ENCODE data around the gene SYVN1.

SYVN1 gene

DNA sequence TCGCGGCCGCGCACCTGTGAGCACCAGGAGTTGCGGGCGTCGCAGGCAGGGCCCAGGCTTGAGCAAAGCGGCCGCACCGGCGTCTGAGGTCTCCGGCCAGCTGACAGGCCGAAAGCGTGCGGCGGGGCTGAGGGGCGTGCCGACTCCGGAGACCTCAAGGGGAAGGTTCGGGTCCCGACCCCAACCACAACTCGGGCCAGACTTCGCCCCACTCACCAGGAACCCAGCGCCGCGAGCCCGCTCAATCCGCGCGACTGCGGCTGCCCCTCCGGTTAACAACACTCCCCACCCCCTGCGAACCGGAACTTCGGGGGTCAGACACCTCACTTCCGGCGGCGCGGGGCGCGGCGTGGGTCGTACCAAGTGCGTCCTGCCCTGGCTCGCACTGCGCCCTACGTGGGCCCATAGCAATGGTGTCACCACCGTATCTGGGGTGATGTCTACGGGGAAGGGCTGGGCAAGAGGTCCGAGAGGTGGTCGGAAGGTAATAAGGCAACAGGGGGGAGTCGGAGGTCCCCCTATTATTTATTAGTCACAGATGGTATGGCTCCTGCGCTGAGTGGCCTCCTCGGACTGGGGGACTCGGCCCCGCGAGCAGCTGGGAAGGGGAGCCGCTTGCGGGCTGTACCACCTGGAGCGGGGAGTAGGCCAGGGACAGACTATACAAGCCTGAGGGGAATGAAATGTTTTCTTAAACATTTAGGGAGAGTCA is at the start of gene SYVN1:
TSS of gene SYVN1 (minus strand) at position 280 of the 712 bp plus-strand sequence. CDS start 918 bp downstream, outside the sequence.
- peak; percentile 89 for DNase-seq (ENCODE audit: low spot score)

DNA sequence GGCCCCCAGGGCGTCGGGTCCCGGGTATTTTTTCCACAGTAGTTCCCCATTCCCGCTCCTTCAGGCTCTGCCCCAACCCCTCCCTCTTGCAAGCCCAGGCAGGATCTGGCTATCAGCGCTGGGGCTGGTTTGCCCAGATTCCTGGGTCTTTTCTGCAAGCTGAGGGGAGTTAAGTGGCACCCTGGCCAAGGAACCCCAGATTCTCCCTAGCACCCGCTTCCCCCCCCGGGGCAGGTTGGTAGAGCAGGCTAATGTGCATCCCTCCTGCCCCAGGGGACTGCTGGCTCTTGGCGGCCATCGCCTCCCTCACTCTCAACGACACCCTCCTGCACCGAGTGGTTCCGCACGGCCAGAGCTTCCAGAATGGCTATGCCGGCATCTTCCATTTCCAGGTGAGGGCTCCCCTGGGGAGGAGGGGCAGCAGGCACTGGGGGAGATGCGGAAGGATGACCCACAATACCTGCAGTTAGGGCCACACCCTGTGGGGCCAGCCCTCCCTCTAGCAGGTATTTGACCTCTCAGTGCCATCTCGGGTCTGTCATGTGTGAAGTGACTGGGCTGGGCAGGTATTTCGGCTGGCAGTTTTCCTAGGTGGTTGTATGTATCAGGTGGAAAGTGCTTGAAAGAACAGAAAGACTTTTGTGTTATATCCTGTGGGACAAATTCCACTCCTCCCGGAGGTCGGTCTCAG is 49.0 kb upstream of the SYVN1 start:
- DNase-seq (ENCODE audit: low spot score): peak; percentile 18

DNA sequence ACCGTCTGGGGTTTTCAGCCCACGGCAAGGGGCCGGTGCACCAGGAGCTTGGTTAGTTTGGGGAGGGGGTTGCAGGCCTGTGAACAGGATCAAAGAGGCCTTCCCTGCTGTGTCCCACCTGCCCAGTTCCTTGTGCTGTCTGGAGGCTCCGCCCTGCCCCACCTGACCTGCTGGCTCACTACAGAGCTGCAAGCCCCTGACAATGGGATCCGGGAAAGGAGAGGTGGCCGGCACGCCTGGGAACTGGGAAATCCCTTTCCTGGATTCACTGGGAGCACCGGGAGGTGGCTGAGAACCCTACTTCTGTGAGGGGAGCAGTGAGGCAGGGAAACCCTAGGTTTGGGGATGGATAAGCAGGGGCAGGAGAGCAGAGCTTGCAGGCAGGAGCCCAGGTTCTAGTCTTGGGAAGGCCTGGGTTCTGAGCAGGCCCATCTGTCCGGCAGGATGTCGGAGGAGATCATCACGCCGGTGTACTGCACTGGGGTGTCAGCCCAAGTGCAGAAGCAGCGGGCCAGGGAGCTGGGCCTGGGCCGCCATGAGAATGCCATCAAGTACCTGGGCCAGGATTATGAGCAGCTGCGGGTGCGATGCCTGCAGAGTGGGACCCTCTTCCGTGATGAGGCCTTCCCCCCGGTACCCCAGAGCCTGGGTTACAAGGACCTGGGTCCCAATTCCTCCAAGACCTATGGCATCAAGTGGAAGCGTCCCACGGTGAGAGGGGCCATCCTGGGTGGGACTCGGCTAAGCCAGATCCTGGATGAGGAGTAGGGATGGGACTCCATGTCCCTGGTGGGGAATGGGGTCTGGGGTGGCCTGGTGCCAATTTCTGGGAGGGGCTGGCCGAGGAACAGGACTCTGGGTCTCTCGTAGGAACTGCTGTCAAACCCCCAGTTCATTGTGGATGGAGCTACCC is 48.2 kb upstream of the SYVN1 start:
- peak; percentile 72 for DNase-seq (ENCODE audit: low spot score)

DNA sequence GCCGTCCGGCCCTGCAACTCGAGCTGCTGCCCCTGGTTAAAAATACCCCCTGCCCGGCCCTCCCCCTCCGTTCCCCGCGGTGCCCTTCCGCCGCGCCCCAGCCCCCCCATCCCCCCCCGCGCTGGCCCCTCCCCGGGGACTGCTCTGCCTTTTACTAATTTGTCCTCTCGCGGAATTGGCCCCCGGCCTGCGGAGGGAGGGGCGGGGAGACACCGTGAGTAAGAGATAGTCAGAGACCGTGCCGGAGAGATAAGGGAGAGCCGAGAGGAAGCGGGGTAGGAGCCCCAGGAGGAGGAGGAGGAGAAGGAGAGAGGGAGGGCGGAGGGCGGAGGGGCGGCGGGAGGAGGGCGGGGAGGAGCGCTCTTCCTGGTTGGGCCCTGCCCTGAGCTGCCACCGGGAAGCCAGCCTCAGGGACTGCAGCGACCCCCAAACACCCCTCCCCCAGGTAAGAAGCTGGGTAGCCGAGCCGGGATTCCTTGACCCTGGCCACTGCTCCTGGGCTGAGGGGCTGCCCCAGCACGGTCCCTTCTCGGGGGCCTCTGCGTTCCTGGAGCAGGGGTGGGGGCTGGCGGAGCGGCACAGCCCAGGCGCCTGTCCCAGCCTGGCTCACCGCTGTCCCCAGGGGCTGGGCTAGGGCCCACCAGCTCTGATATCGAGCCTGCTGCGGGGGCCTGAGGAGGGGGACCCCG is 47.4 kb upstream of the SYVN1 start, which contains the start of gene CAPN1:
TSS of gene CAPN1 (plus strand) at position 360 of the 689 bp plus-strand sequence. CDS start 774 bp downstream, outside the sequence.
- DNase-seq (ENCODE audit: low spot score): peak; percentile 55

DNA sequence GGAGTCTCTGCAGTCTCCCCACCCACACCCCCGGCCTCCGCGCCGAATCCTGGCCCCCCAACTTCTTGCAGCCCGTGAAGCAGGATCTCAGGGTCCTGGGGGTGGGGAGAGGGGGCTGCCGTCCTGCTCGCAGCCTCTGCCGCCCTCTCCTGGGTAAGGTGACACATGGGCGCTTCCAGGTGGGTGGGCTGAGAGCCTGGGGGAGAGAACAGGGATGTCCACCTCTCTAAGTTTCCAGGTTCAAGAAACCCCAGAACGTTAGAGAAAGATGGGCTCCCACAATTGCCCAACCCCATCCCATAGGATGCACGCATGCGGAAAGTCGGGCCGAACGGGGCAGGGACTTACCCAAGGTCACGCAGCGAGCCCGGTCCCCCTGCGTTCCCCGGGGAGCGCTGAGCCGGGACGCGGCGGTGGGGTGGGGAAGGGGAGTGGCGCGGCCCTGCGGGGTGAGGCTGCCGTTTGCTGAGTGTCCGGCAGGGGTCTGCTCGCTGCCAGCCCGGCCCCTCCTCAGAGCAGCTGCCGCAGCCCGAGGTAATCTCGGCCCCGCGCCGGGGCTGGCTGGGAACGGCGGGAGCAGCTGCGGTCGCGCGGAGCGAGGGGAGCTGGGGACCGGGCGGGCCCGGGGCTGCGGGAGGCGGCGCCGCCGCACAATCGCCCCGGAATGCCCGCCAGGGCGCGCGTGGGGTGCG is 46.7 kb upstream of the SYVN1 start:
- peak; percentile 59 for DNase-seq (ENCODE audit: low spot score)

DNA sequence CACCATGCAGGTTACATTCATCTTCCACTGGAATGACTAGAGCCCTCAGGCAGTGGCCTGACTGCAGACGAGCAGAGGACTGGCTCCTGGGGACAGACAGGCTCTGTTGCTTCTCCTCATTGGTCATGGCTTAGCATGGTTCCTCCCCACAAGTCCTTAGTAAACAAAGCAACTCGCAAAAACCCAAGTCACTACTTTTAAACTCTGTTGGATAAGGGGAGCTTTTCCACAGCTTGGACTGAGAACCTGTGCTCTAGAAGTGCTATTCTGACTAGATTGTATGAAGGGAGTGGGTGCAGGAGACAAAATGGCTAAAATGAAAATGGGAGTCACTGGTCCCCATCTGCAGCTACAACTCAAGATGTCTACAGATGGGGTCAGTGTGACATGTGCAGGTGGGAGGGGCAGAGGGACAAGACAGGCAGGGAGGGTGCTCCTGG is 40.3 kb upstream of the SYVN1 start:
- DNase-seq (ENCODE audit: low spot score): peak; percentile 16

DNA sequence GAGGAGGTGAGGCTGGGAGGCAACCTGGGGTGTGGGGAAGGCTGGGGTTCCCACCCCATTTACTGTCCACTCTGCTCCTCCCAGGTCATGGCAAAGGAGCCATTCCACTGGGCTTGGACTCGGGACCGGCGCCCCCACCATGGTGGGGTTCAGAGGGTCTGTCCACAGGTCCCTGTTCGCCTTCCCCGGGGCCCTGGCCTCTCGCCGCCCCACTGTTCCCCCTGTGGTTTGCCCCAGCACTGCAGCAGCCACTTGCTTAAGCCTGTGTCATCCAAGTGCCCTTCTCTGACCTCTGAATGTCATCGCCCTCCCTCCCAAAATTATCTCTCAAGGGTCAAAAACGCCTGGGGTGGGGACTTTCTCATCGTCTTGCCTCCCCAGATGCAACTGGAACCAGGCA is 38.3 kb upstream of the SYVN1 start:
- no peak for DNase-seq (ENCODE audit: low spot score)

DNA sequence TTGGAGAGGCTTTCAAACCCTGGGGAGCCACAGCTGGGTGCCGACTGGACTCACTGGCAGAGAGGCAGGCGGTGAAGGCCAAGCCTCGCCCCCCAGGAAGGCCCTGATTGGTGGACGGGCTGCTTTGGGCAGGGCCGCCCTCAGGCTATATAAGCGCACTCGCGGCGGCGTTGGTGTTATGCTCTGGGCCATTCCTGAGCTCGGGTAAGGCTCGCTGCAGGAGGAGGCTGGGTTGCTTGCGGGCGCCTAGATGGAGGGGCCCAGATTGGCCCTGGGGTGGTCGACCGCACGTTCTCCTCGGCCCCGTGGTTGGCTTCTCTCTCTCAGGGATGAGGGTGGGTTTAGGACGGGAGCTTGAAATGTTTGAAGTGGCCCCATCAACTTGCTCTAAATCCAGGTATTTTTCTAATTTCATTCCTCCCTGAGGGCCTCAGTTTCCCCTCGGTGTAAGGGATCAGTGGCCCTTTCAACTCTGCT is 35.8 kb upstream of the SYVN1 start, which contains the start of gene SPDYC:
TSS of gene SPDYC (plus strand) at position 176 of the 477 bp plus-strand sequence. CDS start 1,125 bp downstream, outside the sequence.
- DNase-seq (ENCODE audit: low spot score): peak; percentile 46

DNA sequence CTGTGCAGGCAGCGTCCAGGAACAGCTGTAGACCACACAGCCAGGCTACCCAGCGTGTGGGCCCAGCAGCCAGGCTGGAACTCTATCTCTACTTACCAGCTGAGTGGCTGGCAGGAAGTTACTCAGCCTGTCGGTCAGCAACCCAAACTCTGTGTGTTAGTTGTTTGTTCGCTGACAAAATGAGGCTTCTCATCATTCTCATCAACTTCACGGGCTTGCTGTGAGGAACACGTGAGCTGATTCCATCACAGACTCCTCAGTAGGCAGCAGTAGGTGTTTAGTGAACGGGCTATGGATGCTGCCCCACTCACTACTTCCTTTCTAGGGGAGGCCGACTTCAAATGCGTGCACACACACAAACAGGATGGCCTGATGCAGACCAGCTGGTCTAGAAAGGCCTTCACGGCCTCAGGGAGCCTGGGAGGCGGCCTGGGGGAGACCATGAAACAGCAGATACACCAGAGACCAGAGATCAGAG is 34.9 kb upstream of the SYVN1 start:
- no peak for DNase-seq (ENCODE audit: low spot score)

DNA sequence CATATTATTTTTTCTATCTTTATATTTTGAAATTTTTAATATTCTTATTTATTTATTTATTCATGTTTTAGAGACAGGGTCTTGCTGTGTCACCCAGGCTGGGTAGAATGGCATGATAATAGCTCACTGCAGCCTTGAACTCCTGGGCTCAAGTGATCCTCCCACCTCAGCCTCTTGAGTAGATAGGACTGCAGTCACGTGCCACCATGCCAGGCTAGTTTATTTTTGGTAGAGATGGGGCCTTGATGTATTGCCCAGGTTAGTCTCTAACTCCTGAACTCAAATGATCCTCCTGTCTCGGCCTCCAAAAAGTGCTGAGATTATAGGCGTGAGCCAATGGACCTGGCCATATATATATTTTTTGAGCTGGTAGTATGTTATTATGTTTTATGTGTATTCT is 33.3 kb upstream of the SYVN1 start:
- no peak for DNase-seq (ENCODE audit: low spot score)

DNA sequence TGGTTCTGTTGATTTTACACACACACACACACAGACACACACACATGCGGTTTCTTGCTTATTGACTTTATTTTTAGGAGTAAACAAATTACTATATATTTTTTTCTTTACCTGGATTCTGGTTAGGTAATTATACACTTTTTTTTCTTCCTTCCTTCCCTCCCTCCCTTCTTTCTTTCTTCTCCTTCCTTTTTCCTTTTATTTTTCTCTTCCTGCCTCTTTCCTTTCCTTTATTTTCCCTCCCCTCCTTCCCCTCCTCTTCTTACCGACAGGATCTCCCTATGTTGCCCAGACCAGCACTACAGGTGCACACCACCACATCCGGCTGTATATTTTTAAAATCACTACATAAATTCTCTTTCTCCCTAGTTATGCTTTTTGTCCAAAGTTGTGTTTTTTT is 32.6 kb upstream of the SYVN1 start:
- no peak for DNase-seq (ENCODE audit: low spot score)

DNA sequence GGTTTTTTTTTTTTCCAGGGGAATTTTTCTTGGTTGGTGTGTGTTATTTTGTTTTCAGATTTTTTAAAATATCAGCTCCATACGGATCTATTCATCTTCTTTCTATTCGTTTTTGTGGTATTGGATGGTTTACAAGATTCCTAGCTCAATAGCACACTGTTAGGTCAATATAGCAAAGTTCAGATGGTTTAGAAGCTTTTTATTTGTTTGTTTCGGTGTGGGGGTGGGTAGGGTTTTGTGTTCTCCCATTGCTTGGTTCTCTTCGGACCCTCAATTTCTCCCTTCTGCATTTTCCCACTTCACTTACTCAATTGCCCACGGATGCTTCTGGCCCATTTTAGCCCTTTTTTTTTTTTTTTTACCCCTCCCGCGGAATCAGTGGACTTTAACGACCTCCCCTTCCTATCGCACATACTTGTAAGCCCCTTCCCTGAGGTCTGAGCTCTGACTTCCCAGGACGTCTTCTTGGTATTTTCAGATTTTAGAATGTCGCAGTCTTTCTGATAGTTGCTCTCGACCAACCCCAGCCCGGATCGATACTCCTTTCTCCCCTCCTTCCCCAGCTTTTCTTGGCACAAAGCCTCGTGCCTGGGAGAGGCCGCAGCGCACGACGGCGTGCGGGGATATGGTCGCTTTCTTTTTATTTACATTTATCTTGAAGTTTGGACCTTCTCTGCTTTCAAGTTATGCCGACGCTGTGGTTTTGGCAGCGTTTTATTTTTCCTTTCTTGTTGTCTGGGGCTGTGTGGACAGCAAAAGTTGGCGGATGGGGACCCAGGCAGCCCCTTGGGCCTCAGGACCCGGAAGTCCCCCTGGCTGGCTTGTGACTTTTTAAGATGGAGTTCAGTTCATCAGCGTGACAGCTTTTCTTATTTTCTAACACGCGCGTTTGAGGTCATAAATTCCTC is 31.3 kb upstream of the SYVN1 start:
- DNase-seq (ENCODE audit: low spot score): no peak

DNA sequence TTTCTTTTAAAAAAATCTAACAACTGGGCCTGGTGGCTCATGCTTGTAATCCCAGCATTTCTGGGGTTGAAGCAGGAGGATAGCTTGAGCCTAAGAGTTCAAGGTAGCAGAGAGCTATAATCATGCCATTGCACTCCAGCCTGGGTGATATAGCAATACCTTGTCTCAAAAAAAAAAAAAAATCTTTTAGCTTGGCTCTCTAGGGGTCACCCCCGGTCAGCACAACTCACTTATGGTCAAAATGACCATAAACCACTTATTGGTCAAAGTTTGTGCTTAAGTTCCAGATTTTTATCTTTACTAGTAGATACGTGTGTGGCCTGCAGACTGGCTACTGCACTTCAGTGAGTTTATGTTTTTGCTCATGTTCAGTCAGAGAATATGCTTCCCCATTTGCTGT is 29.4 kb upstream of the SYVN1 start:
- no peak for DNase-seq (ENCODE audit: low spot score)

DNA sequence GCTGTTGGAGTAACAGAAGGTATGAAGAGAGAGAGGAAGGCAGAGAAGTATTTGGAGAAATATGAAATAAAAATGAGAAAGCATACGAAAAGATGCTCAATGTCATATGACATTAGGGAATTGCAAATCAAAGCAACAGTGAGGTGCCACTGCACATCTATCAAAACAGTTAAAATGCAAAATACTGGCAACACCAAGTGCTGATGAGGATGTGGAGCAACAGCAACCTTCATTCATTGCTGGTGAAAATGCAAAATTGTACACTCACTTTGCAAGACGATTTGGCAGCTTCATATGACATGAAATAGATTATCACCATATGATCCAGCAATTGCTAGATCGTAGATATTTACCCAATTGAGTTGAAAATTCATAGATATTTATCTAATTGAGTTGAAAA is 26.3 kb upstream of the SYVN1 start:
- DNase-seq (ENCODE audit: low spot score): no peak

DNA sequence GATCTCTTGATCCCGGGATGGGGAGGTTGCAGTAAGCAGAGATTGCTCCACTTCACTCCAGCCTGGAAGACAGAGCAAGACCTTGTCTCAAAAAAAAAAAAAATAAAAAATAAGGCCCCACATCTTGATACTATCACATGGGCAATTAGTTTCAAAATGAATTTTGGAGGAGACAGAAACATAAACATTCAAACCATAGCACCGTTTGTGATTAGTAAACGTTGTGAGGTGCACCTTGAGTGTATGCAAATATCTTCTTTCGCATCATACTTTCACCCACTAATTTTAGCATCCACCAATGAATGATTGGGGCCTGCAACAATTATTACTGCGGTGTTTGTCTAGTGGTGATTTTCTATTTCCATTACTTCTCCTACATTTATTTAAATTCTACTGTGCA is 24.7 kb upstream of the SYVN1 start:
- no peak for DNase-seq (ENCODE audit: low spot score)

DNA sequence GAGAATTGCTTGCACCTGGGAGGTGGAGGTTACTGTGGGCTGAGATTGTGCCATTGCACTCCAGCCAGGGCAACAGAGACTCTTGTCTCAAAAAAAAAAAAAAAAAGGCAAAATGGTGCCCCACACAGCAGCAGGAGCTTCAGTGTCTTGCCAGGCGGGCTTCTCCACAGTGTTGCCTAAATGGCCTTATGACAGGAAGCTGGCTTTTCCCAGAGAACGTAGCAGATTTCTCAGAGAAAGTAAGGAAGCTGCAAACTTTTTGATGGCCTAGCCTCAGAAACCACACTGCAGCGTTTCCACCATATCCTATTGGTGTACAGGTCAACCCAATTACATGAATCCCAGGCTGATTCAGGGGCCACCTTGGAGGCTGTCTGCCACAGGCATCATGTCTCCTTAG is 23.0 kb upstream of the SYVN1 start:
- DNase-seq (ENCODE audit: low spot score): no peak

DNA sequence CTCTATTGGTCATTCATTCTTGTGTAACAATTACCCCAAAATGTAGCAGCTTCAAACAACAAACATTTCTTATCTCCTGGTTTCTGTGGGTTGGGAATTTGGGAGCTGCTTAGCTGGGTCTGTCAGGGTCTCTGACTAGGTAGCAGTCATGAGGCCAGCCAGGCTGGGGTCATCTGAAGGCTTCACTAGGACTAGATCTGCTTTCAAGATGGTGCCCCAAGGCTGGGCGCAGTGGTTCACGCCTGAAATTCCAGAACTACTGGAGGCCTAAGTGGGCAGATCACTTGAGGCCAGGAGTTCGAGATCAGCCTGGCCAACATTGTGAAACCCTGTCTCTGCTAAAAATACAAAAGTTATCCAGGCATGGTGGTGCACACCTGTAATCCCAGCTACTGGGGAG is 22.6 kb upstream of the SYVN1 start:
- DNase-seq (ENCODE audit: low spot score): no peak

DNA sequence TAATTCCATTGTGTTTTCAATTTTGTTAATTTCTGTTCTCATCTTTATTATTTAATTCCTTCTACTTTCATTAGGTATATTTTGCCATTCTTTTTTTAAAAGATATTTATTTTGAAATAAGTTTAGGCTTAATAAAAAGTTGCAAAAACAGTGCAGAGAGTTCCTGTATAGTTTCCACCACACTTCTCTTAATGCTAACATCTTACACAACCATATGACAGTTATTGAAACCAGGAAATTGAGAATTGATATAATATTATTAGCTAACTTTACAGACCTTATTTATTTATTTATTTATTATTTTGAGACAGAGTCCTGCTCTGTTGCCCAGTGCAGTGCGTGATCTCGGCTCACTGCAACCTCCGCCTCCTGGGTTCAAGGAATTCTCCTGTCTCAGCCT is 21.9 kb upstream of the SYVN1 start:
- DNase-seq (ENCODE audit: low spot score): no peak

DNA sequence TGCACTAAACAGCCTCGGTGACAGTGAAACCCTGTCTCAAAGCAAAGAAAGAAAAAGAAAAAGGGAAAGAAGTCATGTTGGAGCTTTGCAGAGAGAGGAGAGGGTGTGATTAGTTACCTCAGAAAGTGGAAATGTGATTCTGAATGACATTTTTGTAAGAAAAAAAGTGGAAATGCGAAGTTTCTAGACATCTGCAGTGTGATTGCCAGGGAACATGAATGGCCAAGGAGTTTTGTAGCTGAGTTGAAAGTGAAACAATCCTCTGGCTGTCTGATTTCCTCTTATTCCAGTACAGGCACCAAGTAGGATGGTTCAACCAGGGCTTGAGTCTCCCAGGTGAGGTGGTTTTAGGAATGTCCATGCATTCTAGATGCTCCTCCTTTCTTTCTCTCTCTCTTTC is 17.8 kb upstream of the SYVN1 start:
- DNase-seq (ENCODE audit: low spot score): no peak

Measured in cerebellar cortex (tissue), 1 donor.